Articular chondrocyte of knee joint (primary cell): ENCODE data around the gene TIFAB. TPM values are rescaled to one million over a fixed set of nuclear protein-coding genes. Genes with fewer than 3 reads are reported as not detected.

ENCODE experiments used
- small RNA-seq: library from RNA; depleted of rRNA; stranded (forward); fragments of <200 nt; gene quantifications from one replicate; pipeline ENCODE3, GENCODE V24; 2012
- total RNA-seq: library from RNA; depleted of rRNA; stranded (reverse); fragments of >200 nt; gene quantifications from 2 replicates; pipeline ENCODE4 v1.2.3, GENCODE V29; 2012

TIFAB gene, protein sequence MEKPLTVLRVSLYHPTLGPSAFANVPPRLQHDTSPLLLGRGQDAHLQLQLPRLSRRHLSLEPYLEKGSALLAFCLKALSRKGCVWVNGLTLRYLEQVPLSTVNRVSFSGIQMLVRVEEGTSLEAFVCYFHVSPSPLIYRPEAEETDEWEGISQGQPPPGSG
- total RNA-seq = not detected in 2 replicates

DNA sequence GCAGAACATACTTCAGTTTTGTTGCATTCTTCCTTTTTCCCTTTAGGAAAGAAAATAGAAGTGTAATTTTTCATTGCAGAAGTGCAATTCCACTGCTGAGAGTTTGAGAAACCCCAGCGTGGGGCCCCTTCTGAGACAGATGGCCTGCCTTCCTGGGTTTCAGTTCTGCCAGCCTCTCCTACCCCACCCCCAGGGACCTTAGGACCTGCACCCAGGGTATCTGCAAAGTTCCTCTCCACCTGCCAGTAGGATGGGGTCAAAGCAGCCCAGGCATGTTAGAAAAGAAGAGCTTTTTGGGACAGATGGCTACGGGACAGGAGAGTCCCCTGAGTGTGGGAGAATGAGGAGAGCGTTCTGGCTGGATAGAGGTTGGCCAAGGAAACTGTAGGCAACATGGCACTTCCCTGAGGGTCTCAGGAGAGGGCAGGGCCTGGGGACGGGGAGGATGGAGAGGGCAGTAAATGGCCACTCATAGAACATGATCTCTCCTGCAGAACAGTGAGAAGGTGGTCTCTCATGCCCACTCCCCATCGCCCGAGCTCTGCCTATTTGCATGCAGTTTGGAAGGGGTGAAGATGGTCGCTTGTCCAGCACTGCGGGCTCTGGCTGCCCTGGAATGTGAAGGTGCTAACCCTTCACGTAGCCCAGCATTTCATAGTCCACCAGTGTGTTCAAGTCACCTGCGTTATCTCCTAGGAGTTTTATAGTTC, at the start of gene TIFAB:
TSS of gene TIFAB (minus strand) at position 31 of the 710 bp plus-strand sequence. CDS start 2,412 bp downstream, outside the sequence.

DNA sequence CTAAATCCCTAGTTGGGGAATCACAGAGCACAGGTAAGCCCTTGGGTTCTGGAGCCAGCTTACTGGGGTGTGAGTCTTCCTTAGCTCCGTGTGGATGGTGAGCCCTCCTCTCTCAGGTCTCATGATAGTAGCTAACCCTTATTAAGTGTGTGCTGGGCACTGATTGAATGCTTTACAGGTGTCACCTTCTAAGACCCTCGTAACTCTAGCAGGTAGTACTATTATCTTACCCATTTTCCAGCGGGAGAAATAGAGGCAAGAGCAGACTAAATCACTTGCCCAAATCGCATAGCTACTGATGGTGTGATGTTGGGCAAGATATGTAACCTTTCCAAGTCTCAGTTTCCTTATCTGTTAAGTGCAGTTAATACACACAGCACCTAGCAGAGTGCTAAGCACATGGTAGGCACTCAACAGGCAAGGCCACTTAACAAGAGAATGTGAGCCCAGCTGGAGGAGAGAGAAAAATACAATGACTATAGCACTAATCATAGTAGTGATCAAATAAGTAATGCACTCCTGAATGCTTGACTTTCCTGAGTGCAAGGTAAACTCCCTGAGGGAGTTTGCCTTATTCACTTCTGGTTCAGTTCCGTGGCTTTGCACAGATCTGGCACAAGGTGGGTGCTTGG, 4.7 kb downstream of the TIFAB start, which contains the start of gene DCANP1:
TSS of gene DCANP1 (minus strand) at position 51 of the 632 bp plus-strand sequence. CDS start 240 bp downstream, outside the sequence.

GRCh38 chr5:135398855-135399793, 53.0 kb downstream of the TIFAB start, which contains the start of gene MACROH2A1:
TSS of gene MACROH2A1 (minus strand) at chr5:135399231. CDS start at chr5:135389093, 10,138 bp downstream.

Small RNA genes lying within 50 kb of the gene (small RNA-seq; reads per million reads assigned to genes)
- not detected for gene DCANP1

Other genes with a start within 250 kb of the TIFAB start
- gene MACROH2A1, start 53.1 kb downstream of the TIFAB start, total RNA-seq = 123 and 130 TPM in 2 replicates
- not detected in 2 replicates for gene DCANP1, start 5.0 kb downstream of the TIFAB start, total RNA-seq
- not detected in 2 replicates for gene NEUROG1, start 83.6 kb upstream of the TIFAB start, total RNA-seq
- gene CXCL14, start 126.6 kb upstream of the TIFAB start, total RNA-seq = 0.13 and 0.32 TPM in 2 replicates